AG09319 (cell line): Measurements from ENCODE around the gene TPM3.
"Not testable (repeated sequence)": the region's sequence is repeated elsewhere in the genome, so short reads cannot be mapped to it uniquely, and the experiment has no call there.

Experiments
- DNase-seq: peaks from one replicate; pipeline ENCODE4 v3.0.0-alpha.2; 2010; ENCODE audit warnings: low read depth; ENCODE audit errors: extremely low read depth
- TF ChIP-seq, protein P1 (sequence below): IDR thresholded peaks from 2 replicates; pipeline ENCODE4 v1.5.1; 2011; ENCODE audit warnings: low read depth, mild to moderate bottlenecking, inconsistent platforms, low read length, moderate library complexity

Gene TPM3

DNA sequence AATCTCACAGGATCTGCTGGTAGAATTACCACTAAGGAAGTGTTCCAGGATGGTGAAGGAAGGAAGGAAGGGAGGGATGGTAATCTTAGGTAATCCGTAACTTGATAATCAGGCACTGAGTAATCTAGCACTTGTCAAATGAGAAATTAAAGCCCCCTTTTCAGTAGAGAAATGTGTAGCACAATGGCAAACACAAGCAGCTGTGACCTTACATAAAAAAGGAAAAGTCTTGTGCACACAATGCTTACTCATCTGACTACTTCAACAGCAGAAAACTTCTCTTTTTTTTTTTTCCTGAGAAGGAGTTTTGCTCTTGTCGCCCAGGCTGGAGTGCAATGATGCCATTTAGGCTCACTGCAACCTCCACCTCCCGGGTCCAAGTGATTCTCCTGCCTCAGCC lies 43.1 kb downstream of the TPM3 start:
- TF ChIP-seq, protein P1, sequence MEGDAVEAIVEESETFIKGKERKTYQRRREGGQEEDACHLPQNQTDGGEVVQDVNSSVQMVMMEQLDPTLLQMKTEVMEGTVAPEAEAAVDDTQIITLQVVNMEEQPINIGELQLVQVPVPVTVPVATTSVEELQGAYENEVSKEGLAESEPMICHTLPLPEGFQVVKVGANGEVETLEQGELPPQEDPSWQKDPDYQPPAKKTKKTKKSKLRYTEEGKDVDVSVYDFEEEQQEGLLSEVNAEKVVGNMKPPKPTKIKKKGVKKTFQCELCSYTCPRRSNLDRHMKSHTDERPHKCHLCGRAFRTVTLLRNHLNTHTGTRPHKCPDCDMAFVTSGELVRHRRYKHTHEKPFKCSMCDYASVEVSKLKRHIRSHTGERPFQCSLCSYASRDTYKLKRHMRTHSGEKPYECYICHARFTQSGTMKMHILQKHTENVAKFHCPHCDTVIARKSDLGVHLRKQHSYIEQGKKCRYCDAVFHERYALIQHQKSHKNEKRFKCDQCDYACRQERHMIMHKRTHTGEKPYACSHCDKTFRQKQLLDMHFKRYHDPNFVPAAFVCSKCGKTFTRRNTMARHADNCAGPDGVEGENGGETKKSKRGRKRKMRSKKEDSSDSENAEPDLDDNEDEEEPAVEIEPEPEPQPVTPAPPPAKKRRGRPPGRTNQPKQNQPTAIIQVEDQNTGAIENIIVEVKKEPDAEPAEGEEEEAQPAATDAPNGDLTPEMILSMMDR, result no peak
- DNase-seq, result no peak

DNA sequence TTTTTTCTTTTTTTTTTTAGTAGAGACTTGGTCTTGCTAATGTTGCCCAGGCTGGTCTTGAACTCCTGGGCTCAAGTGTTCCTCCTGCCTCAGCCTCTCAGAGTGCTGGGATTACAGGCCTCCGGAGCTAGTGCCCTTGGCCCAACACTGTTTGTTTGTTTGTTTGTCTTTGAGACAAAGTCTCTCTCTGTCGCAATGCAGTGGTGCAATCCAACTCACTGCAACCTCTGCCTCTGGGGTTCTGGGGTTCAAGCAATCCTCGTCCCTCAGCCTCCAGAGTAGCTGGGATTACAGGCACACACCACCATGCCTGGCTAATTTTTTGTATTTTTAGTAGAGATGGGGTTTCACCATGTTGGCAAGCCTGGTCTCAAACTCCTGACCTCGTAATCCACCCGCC lies 44.4 kb downstream of the TPM3 start:
- not testable (repeated sequence) for DNase-seq

- DNase-seq, result no peak
- TF ChIP-seq, protein P1, result peak; percentile 28
These were observed 45.9 kb downstream of the TPM3 start for GRCh38 chr1:154145986-154146385.

GRCh38 chr1:154142358-154142757 lies 49.5 kb downstream of the TPM3 start:
- TF ChIP-seq, protein P1, result no peak
- no peak for DNase-seq

DNA sequence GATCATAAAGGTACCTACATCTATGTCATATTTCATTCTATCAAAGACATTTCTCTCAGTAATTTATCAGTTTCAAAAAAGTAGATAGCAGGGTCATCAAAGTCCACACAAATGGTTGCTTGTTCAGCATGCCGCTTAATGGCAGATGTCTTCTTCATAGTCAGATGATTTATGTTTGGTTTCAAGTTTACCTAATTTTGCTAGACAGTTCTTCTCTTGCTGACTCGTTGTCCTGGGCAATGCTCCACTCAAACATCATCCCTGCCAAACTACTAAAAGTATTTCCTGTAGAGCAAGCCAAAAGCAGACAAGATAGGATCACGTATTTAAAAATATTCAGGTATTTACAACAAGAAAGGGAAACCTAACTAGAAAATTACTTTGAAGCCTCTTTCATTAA lies 50.7 kb downstream of the TPM3 start:
- TF ChIP-seq, protein P1, result no peak
- DNase-seq, result no peak

- DNase-seq, result no peak
- TF ChIP-seq, protein P1, result no peak
These were observed 54.0 kb downstream of the TPM3 start for GRCh38 chr1:154137888-154138287.

GRCh38 chr1:154133256-154133655 lies 58.6 kb downstream of the TPM3 start:
- DNase-seq, result no peak
- TF ChIP-seq, protein P1, result no peak

DNA sequence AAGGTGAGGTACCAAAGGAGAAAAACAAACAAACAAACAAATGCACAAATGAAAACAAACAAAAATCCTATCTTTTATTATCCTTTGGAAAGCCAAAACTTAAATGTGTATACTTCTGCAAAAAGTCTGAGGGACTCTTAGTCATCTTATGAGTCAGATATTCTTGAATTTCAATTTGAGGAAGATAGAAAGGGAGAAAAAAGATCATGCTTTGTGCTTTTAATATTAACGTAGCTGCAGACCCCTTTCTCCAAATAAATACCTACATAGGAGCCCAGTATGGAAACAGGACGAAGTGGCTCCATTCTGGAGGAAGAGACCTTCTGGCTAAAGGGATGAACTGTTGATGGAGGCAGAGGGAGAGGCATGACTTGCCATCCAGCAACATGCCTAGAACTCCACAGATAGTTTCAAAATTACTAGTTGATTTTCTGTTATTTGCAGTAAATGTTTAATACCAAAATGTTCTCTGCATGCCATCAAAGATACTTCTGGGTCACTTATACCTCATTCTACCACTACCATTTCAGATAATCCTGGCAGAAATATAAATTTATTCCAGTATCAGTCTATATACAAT lies 62.4 kb downstream of the TPM3 start:
- TF ChIP-seq, protein P1, result no peak
- no peak for DNase-seq

- not testable (repeated sequence) for DNase-seq
These were observed 68.7 kb downstream of the TPM3 start for GRCh38 chr1:154123205-154123604.
